ENCODE results near the gene DAB2IP. TPM values are rescaled to one million over a fixed set of nuclear protein-coding genes. Genes with fewer than 3 reads are reported as not detected.

Gene DAB2IP
- total and polyA plus RNA-seq, 2 experiments from 2014 or later = 8.9 to 42.8 TPM

DNA sequence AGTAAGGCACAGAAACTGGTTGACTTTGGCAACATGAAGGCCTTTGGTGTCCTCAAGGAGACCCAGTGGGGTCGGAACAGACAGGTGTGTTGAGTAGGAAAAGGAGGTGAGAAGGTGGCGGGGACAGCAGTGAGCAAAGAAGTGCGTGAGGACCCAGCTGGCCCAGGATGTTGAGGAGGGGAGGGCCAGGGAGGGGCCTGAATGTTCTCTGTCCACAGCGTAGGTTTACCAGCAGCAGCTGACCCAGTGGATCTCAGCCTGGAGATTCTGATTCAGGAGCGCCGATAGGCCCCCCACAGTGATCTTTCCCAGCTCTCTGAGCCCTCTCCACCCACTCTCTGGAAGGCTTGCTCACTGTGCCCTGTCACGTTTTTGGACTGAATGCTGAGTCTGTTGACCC lies 88.5 kb downstream of the DAB2IP start:
- Histone ChIP-seq H3K36me3 (ENCODE audit: insufficient read depth) (no peaks in the 10 kb centered on the region), H3K4me2 (no peak overlapping the region), H4K20me1 (replicated peaks; ENCODE audit: insufficient read depth) (peaks cover 26% of the 10 kb centered on the region), H3K4me1 (ENCODE audit: insufficient read depth) (peaks cover 56% of the 10 kb centered on the region), H3K79me2 (replicated peaks; ENCODE audit: insufficient read depth) (peaks cover 64% of the 10 kb centered on the region), H3F3A (replicated peaks; ENCODE audit: low read depth) (peaks cover 17% of the 10 kb centered on the region), H3K9me2 (ENCODE audit: insufficient read depth) (no peaks in the 10 kb centered on the region), H3K27ac (ENCODE audit: low read depth) (no peak overlapping the region), H3K27me3 (ENCODE audit: insufficient read depth) (0 out of 2 replicates have a peak, but pooled peaks cover 8% of the 10 kb centered on the region), H3K4me3 (no peak overlapping the region), H2AFZ (no peak overlapping the region)
- Mint-ChIP-seq H3K4me1 (peaks cover 60% of the 10 kb centered on the region), H3K36me3 (ENCODE audit: low read depth) (no peaks in the 10 kb centered on the region), H3K27me3 (ENCODE audit: insufficient read depth, low read depth, poor library complexity) (peaks cover 21% of the 10 kb centered on the region), H3K4me3 (no peak overlapping the region), H3K27ac (no peak overlapping the region), H3K9me3 (no peaks in the 10 kb centered on the region)
- DNase-seq (ENCODE audit: low spot score) (no peak), ATAC-seq (no peak)
- TF ChIP-seq, protein P1, sequence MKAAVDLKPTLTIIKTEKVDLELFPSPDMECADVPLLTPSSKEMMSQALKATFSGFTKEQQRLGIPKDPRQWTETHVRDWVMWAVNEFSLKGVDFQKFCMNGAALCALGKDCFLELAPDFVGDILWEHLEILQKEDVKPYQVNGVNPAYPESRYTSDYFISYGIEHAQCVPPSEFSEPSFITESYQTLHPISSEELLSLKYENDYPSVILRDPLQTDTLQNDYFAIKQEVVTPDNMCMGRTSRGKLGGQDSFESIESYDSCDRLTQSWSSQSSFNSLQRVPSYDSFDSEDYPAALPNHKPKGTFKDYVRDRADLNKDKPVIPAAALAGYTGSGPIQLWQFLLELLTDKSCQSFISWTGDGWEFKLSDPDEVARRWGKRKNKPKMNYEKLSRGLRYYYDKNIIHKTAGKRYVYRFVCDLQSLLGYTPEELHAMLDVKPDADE (IDR thresholded peaks at IDR 0.05) = no peak
- no peak for TF ChIP-seq ZNF331 (CRISPR knock-in tag; IDR thresholded peaks at IDR 0.05; ENCODE audit: low read depth)
- no peak for TF ChIP-seq EZH2 (IDR thresholded peaks at IDR 0.05; ENCODE audit: low read depth, unreplicated experiment)
- TF ChIP-seq POLR2AphosphoS5 (IDR thresholded peaks at IDR 0.05; ENCODE audit: low read depth) = no peak
- TF ChIP-seq EZH2phosphoT487 (IDR thresholded peaks at IDR 0.05; ENCODE audit: unreplicated experiment) = no peak
- TF ChIP-seq NANOG (IDR thresholded peaks at IDR 0.05; ENCODE audit: borderline replicate concordance) = no peak

DNA sequence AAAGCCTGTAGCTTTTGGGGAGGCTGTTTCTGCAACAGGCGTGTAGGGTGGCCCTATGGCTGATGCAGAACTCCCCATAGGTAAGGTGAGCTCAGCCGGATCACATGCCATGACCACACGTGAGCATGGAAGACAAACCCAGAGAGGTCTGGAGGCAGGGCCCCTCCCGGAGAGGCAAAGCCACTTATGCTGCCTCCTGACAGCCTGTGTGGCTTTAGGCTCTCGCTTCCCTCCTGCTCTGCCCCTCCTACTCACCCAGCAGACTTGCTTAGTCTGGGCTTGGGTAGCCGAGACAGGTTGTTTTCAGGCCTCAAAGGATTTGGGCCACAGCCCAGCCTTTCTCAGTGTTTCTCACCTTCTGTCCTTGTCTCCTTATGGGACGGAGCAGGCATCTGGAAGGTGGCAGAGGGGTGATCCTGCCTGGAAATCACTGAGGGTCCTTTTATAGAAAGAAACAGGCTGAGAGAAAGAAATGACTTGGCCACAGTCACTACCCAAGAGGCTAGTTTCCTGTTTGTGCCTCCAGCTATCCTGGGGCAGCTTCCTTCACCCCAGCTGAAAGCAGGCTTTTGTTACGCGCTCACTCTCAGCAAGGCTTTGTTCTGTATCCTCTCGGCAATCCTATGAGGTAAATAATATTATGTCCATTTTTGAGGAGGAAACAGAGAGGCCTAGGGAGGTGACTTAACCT lies 89.9 kb downstream of the DAB2IP start:
- H3F3A ChIP-seq (replicated peaks; ENCODE audit: low read depth) = peaks cover 10% of the 10 kb centered on the region
- H3K4me3 Mint-ChIP-seq = no peak overlapping the region
- ATAC-seq (no peak), DNase-seq (ENCODE audit: low spot score) (peak; percentile 38)
- H3K27ac ChIP-seq (ENCODE audit: low read depth) = peak overlapping the region; percentile 84
- peaks cover 75% of the 10 kb centered on the region for H3K79me2 ChIP-seq (replicated peaks; ENCODE audit: insufficient read depth)
- no peaks in the 10 kb centered on the region for H3K36me3 Mint-ChIP-seq (ENCODE audit: low read depth)
- H3K9me3 Mint-ChIP-seq = no peaks in the 10 kb centered on the region
- peaks cover 13% of the 10 kb centered on the region for H3K27me3 Mint-ChIP-seq (ENCODE audit: insufficient read depth, low read depth, poor library complexity)
- no peak overlapping the region for H2AFZ ChIP-seq
- peaks cover 20% of the 10 kb centered on the region for H4K20me1 ChIP-seq (replicated peaks; ENCODE audit: insufficient read depth)
- no peak overlapping the region for H3K27ac Mint-ChIP-seq
- no peak overlapping the region for H3K4me3 ChIP-seq
- H3K4me1 Mint-ChIP-seq = peaks cover 60% of the 10 kb centered on the region
- no peaks in the 10 kb centered on the region for H3K36me3 ChIP-seq (ENCODE audit: insufficient read depth)
- H3K27me3 ChIP-seq (ENCODE audit: insufficient read depth) = no peaks in the 10 kb centered on the region
- peak overlapping the region; percentile 62; the same call in 1 of the 2 replicates for H3K4me2 ChIP-seq
- H3K9me2 ChIP-seq (ENCODE audit: insufficient read depth) = no peaks in the 10 kb centered on the region
- peaks cover 48% of the 10 kb centered on the region for H3K4me1 ChIP-seq (ENCODE audit: insufficient read depth)
- TF ChIP-seq, protein P2, sequence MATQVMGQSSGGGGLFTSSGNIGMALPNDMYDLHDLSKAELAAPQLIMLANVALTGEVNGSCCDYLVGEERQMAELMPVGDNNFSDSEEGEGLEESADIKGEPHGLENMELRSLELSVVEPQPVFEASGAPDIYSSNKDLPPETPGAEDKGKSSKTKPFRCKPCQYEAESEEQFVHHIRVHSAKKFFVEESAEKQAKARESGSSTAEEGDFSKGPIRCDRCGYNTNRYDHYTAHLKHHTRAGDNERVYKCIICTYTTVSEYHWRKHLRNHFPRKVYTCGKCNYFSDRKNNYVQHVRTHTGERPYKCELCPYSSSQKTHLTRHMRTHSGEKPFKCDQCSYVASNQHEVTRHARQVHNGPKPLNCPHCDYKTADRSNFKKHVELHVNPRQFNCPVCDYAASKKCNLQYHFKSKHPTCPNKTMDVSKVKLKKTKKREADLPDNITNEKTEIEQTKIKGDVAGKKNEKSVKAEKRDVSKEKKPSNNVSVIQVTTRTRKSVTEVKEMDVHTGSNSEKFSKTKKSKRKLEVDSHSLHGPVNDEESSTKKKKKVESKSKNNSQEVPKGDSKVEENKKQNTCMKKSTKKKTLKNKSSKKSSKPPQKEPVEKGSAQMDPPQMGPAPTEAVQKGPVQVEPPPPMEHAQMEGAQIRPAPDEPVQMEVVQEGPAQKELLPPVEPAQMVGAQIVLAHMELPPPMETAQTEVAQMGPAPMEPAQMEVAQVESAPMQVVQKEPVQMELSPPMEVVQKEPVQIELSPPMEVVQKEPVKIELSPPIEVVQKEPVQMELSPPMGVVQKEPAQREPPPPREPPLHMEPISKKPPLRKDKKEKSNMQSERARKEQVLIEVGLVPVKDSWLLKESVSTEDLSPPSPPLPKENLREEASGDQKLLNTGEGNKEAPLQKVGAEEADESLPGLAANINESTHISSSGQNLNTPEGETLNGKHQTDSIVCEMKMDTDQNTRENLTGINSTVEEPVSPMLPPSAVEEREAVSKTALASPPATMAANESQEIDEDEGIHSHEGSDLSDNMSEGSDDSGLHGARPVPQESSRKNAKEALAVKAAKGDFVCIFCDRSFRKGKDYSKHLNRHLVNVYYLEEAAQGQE (IDR thresholded peaks at IDR 0.05; ENCODE audit: unreplicated experiment) = no peak
- no peak for TF ChIP-seq POLR2AphosphoS5 (IDR thresholded peaks at IDR 0.05; ENCODE audit: low read depth)
- TF ChIP-seq, protein P3, sequence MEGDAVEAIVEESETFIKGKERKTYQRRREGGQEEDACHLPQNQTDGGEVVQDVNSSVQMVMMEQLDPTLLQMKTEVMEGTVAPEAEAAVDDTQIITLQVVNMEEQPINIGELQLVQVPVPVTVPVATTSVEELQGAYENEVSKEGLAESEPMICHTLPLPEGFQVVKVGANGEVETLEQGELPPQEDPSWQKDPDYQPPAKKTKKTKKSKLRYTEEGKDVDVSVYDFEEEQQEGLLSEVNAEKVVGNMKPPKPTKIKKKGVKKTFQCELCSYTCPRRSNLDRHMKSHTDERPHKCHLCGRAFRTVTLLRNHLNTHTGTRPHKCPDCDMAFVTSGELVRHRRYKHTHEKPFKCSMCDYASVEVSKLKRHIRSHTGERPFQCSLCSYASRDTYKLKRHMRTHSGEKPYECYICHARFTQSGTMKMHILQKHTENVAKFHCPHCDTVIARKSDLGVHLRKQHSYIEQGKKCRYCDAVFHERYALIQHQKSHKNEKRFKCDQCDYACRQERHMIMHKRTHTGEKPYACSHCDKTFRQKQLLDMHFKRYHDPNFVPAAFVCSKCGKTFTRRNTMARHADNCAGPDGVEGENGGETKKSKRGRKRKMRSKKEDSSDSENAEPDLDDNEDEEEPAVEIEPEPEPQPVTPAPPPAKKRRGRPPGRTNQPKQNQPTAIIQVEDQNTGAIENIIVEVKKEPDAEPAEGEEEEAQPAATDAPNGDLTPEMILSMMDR (conservative IDR thresholded peaks at IDR 0.05; ENCODE audit: low read depth in 2 of 2) = no peak

Data from GM23338 (cell line).